GM12878 (cell line): ENCODE results near the gene CLEC16A. TPM values are rescaled to one million over a fixed set of nuclear protein-coding genes. Genes with fewer than 3 reads are reported as not detected.

Source experiments
- ATAC-seq: fragments of 200-7000 bp; cut with Tn5 transposase; 3 replicates; pipeline ENCODE4 v1.9.1; 2020; ENCODE audit warnings: mild to moderate bottlenecking, moderate library complexity
- BruUV-seq: library from RNA; stranded (reverse); fragments of 400-500 nt; replicated peaks from 2 replicates; lab custom pipeline; 2021; lab: Mats Ljungman, UMichigan
- CTCF ChIA-PET: fragments of 300-600 bp; sonication (Branson Sonifier 250); formaldehyde crosslinking; extraction: SDS; loops from one replicate; lab custom pipeline; 2021; ENCODE audit warnings: inconsistent platforms; lab: Yijun Ruan, JAX
- POLR2A ChIA-PET: fragments of 350-600 bp; formaldehyde crosslinking; extraction: SDS; loops from one replicate; lab custom pipeline; 2021; ENCODE audit warnings: inconsistent platforms; lab: Charles Lee
- RAD21 ChIA-PET: fragments of 300-600 bp; sonication (Branson Sonifier 250); formaldehyde crosslinking; loops from one replicate; lab custom pipeline; 2023; ENCODE audit warnings: antibody characterized with exemption; ENCODE audit not compliant: unreplicated experiment; lab: Charles Lee
- SMC1A ChIA-PET: fragments of 300-600 bp; sonication (Branson Sonifier 250); formaldehyde crosslinking; loops from one replicate; lab custom pipeline; 2023; ENCODE audit not compliant: unreplicated experiment, uncharacterized antibody; lab: Charles Lee
- DNase-seq: peaks from one replicate; pipeline ENCODE4 v3.0.0-alpha.2; 2011; ENCODE audit warnings: low read depth, low spot score
- FAIRE-seq: peaks from 3 replicates; lab custom pipeline; 2011; peaks lifted over from hg19 to GRCh38; lab: Jason Lieb, UNC
- H2AFZ ChIP-seq: 2 replicates; pipeline ENCODE4 v1.6.0; 2011; ENCODE audit warnings: low read depth, low read length, control low read depth; ENCODE audit not compliant: control insufficient read depth
- H3K27ac ChIP-seq: 2 replicates; pipeline ENCODE4 v1.5.1; 2011; ENCODE audit warnings: control low read depth; ENCODE audit not compliant: control insufficient read depth, insufficient read depth
- H3K27me3 ChIP-seq, 2 experiments: replicated peaks in 1 of 2; 2 replicates each; pipeline versions ENCODE4 v1.6.0 to v1.6.1; 2011; ENCODE audit warnings: low read length in 1 of 2; ENCODE audit not compliant: control insufficient read depth in 2 of 2, insufficient read depth in 2 of 2
- H3K36me3 ChIP-seq, 2 experiments: 2 replicates each; pipeline ENCODE4 v1.5.1; 2011; ENCODE audit warnings: low read length in 1 of 2; ENCODE audit not compliant: control insufficient read depth in 2 of 2, insufficient read depth in 2 of 2
- H3K4me1 ChIP-seq: 2 replicates; pipeline ENCODE4 v1.6.1; 2011; ENCODE audit warnings: mild to moderate bottlenecking, low read length, moderate library complexity, mixed read lengths; ENCODE audit not compliant: control insufficient read depth, insufficient read depth
- H3K4me2 ChIP-seq: 2 replicates; pipeline ENCODE4 v1.6.0; 2011; ENCODE audit warnings: control low read depth; ENCODE audit not compliant: control insufficient read depth, insufficient read depth
- H3K4me3 ChIP-seq: fragments of 200-600 bp; sonication (generic); 2 replicates; pipeline ENCODE4 v1.5.1; 2016
- H3K79me2 ChIP-seq: 2 replicates; pipeline ENCODE4 v1.6.0; 2011; ENCODE audit warnings: low read length; ENCODE audit not compliant: control insufficient read depth, insufficient read depth
- H3K9ac ChIP-seq: 2 replicates; pipeline ENCODE4 v1.8.0; 2011; ENCODE audit warnings: low read length, control low read depth, mixed read lengths; ENCODE audit not compliant: control insufficient read depth, insufficient read depth
- H3K9me3 ChIP-seq: replicated peaks from 3 replicates; pipeline ENCODE4 v1.5.1; 2011; ENCODE audit warnings: mild to moderate bottlenecking, low read length; ENCODE audit not compliant: control insufficient read depth, insufficient read depth
- H4K20me1 ChIP-seq: 2 replicates; pipeline ENCODE4 v1.6.0; 2011; ENCODE audit not compliant: control insufficient read depth, insufficient read depth
- ASH2L ChIP-seq: fragments of 300-600, 200-600 bp; sonication (generic); IDR thresholded peaks from 2 replicates; pipeline ENCODE4 v1.6.1; 2017; ENCODE audit warnings: low read depth, mild to moderate bottlenecking, borderline replicate concordance
- ATF7 ChIP-seq: fragments of 450-650 bp; IDR thresholded peaks from 2 replicates; pipeline ENCODE4 v1.6.1; 2016; ENCODE audit warnings: low read depth, mild to moderate bottlenecking
- BACH1 ChIP-seq: fragments of 450-650 bp; IDR thresholded peaks from 2 replicates; pipeline ENCODE4 v1.6.1; 2017; ENCODE audit warnings: mild to moderate bottlenecking, borderline replicate concordance
- CHD1 ChIP-seq: IDR thresholded peaks from 2 replicates; pipeline ENCODE4 v1.6.1; 2012; ENCODE audit warnings: low read depth, low read length, improper control_type of control experiment
- KDM1A ChIP-seq: fragments of 200-600 bp; sonication (generic); IDR thresholded peaks from 2 replicates; pipeline ENCODE4 v1.6.1; 2016; ENCODE audit warnings: borderline replicate concordance
- POLR2AphosphoS2 ChIP-seq: IDR thresholded peaks from 2 replicates; pipeline ENCODE4 v1.6.1; 2011; ENCODE audit warnings: low read depth, mild to moderate bottlenecking, low read length, improper control_type of control experiment, moderate library complexity
- RCOR1 ChIP-seq: conservative IDR thresholded peaks from 2 replicates; pipeline ENCODE4 v1.6.1; 2012; ENCODE audit warnings: low read depth, low read length, improper control_type of control experiment
- RELA ChIP-seq: fragments of 450-650 bp; IDR thresholded peaks from 2 replicates; pipeline ENCODE4 v1.8.0; 2014; ENCODE audit warnings: borderline replicate concordance; ENCODE audit not compliant: partially characterized antibody
- SRF ChIP-seq, 2 experiments: IDR thresholded peaks; 2 replicates each; pipeline ENCODE4 v1.6.1; 2011; ENCODE audit warnings: low read depth in 2 of 2, low read length in 2 of 2, mild to moderate bottlenecking in 1 of 2, moderate library complexity in 1 of 2
- STAT3 ChIP-seq: IDR thresholded peaks from 2 replicates; pipeline ENCODE4 v1.6.1; 2011; ENCODE audit warnings: low read depth, low read length, improper control_type of control experiment
- TBL1XR1 ChIP-seq: IDR thresholded peaks from 2 replicates; pipeline ENCODE4 v1.6.1; 2012; ENCODE audit warnings: low read depth, low read length, improper control_type of control experiment
- WRNIP1 ChIP-seq: IDR thresholded peaks from 2 replicates; pipeline ENCODE4 v1.6.1; 2011; ENCODE audit warnings: low read depth, low read length, improper control_type of control experiment, borderline replicate concordance
- ZNF24 ChIP-seq: fragments of 450-650 bp; IDR thresholded peaks from 2 replicates; pipeline ENCODE4 v1.6.1; 2017; ENCODE audit warnings: antibody characterized with exemption, mild to moderate bottlenecking
- ZNF274 ChIP-seq: IDR thresholded peaks from one replicate; pipeline ENCODE4 v1.8.0; 2011; ENCODE audit not compliant: insufficient read length, insufficient read depth
- WGBS: methylation state at CpG from one replicate; pipeline ENCODE4 v1.1.6; 2016; ENCODE audit warnings: low lambda C conversion rate; ENCODE audit not compliant: insufficient replicate concordance, insufficient coverage; ENCODE audit errors: missing lambda C conversion rate; 5-methylcytosine and 5-hydroxymethylcytosine counted together
- in situ Hi-C: fragments of 300-500 bp; cut with MboI; formaldehyde crosslinking; loops from 9 replicates; pipeline ENCODE4 v1.14.3; 2018; ENCODE audit warnings: mixed read lengths
- intact Hi-C: fragments of 100-400 bp; cut with micrococcal nuclease; formaldehyde crosslinking; loops from one replicate; pipeline ENCODE4 v1.14.2; 2022; ENCODE audit not compliant: unreplicated experiment
- polyA plus RNA-seq, 11 experiments: library from polyadenylated mRNA; depleted of rRNA in 4 of 11; unstranded in 6 of 11; stranded (reverse) in 5 of 11; fragments of >200 nt; fragmentation: Nextera tagmentation in 4 of 11; fragmentation: Illumina TruSeq in 1 of 11; extraction: Ambion mirVana in 4 of 11; extraction: Trizol in 1 of 11; gene quantifications; 1 replicate in 1 of 11; 2 replicates in 10 of 11; pipeline versions ENCODE4 v1.2.1 to v1.2.3, GENCODE V29; 2011 to 2016; ENCODE audit warnings: inconsistent platforms in 2 of 11, missing spikeins in 2 of 11, low read depth in 1 of 11
- total RNA-seq, 4 experiments: library from RNA; depleted of rRNA in 3 of 4; stranded (reverse); fragments of >200 nt in 3 of 4; fragmentation: Illumina TruSeq in 1 of 4; extraction: Trizol in 1 of 4; gene quantifications; 2 replicates each; pipeline versions ENCODE4 v1.2.1 to v1.2.3, GENCODE V29; 2013 to 2021
- TF ChIP-seq, protein P1 (sequence below): fragments of 450-650 bp; IDR thresholded peaks from 2 replicates; pipeline ENCODE4 v1.6.1; 2016; ENCODE audit warnings: mild to moderate bottlenecking
- TF ChIP-seq, protein P2 (sequence below): fragments of 450-650 bp; IDR thresholded peaks from 2 replicates; pipeline ENCODE4 v1.6.1; 2018; ENCODE audit warnings: mild to moderate bottlenecking, low read depth, moderate library complexity; ENCODE audit not compliant: partially characterized antibody

The CLEC16A gene
- total and polyA plus RNA-seq, 10 of the 15 experiments (the other 5 are each of a cell fraction or from before 2014, with no cell fraction given): 1.5 to 28.8 (median 19.2) TPM

DNA sequence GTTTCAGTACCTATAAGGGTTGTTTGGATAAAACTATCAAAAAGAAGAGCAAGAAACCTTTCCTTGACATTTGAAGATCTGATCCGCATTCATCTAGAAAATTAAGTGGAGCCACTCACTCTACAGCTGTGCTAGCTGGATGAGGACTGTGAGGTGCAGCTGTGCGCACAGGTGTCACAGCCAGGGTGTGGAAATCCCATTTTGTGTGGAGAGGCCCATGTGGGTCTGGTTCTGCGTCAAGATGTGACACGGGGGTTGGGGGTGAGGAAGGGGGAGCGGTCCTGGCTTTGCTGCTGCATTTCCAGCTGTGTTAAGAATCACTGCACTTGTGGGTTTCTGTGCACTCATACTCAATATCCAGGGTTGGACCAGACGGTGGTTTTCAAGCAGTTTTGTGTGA lies 70.7 kb downstream of the CLEC16A start:
- no peak for DNase-seq
- no peak for ATAC-seq
- Histone ChIP-seq H3K27ac (no peak overlapping the region), H3K4me1 (no peaks in the 10 kb centered on the region), H3K9ac (no peak overlapping the region), H3K27me3 (no peaks in the 10 kb centered on the region), H3K79me2 (no peaks in the 10 kb centered on the region), H3K4me2 (no peak overlapping the region), H3K36me3 (peaks cover 5 to 12% of the 10 kb centered on the region in 2 experiments; a peak in 3 of 4 replicates), H4K20me1 (no peaks in the 10 kb centered on the region), H2AFZ (no peak overlapping the region), H3K9me3 (no peaks in the 10 kb centered on the region), H3K4me3 (no peak overlapping the region)
- RAD21 ChIA-PET: no interaction called here
- BruUV-seq: no TSS peak
- in situ Hi-C loops: no loop called here
- no peak for TF ChIP-seq KDM1A
- POLR2A ChIA-PET: no interaction called here
- FAIRE-seq: no peak
- intact Hi-C loops: no loop called here
- WGBS: 93% methylated on average over 6 of the region's 6 CpGs
- CTCF ChIA-PET: no interaction called here
- SMC1A ChIA-PET: interaction anchor here (0.7 to 1.5 kb wide), 2 partner anchors 8 to 13 kb away, joined by 3 to 5 read pairs; no protein-coding TSS in a partner anchor

DNA sequence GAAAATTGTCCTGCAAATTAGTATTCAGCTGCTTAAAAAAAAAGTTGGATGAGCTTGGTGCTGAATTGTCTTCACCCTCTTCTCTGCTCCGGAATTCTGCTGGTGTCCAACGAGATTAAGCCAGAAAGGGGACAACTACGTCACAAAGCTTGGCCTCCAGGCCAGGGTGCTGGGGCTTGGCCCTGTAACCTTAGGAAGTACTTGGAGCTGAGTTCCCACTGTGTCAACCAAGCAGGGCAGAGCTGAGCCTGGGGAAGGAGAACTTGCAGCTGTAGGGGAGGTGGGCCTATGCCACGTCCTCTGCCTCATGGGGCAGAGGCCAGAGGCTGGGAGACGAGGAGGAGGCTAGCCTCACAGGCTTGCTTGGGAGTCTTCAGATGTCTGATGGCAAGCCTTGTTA lies 71.2 kb downstream of the CLEC16A start:
- Histone ChIP-seq H3K4me1 (no peaks in the 10 kb centered on the region), H3K4me2 (no peak overlapping the region), H3K36me3 (peaks cover 3 to 10% of the 10 kb centered on the region in 2 experiments; a peak in 3 of 4 replicates), H3K9me3 (no peaks in the 10 kb centered on the region), H2AFZ (no peak overlapping the region), H4K20me1 (no peaks in the 10 kb centered on the region), H3K27me3 (no peaks in the 10 kb centered on the region), H3K4me3 (no peak overlapping the region), H3K79me2 (no peaks in the 10 kb centered on the region), H3K9ac (no peak overlapping the region), H3K27ac (no peak overlapping the region)
- SMC1A ChIA-PET: interaction anchor here (0.7 to 1.5 kb wide), 2 partner anchors 8 to 14 kb away, joined by 3 to 5 read pairs; no protein-coding TSS in a partner anchor
- intact Hi-C loops: no loop called here
- 97% methylated on average over 5 of the region's 5 CpGs for WGBS
- POLR2A ChIA-PET: no interaction called here
- RAD21 ChIA-PET: no interaction called here
- in situ Hi-C loops: no loop called here
- ATAC-seq (no peak), FAIRE-seq (no peak), DNase-seq (no peak)
- CTCF ChIA-PET: no interaction called here
- no TSS peak for BruUV-seq
- TF ChIP-seq TBL1XR1: no peak
- TF ChIP-seq ZNF24: no peak
- no peak for TF ChIP-seq STAT3
- TF ChIP-seq WRNIP1: no peak
- no peak for TF ChIP-seq BACH1
- TF ChIP-seq RCOR1: no peak
- no peak for TF ChIP-seq ASH2L
- TF ChIP-seq ATF7: no peak
- TF ChIP-seq, protein P1, sequence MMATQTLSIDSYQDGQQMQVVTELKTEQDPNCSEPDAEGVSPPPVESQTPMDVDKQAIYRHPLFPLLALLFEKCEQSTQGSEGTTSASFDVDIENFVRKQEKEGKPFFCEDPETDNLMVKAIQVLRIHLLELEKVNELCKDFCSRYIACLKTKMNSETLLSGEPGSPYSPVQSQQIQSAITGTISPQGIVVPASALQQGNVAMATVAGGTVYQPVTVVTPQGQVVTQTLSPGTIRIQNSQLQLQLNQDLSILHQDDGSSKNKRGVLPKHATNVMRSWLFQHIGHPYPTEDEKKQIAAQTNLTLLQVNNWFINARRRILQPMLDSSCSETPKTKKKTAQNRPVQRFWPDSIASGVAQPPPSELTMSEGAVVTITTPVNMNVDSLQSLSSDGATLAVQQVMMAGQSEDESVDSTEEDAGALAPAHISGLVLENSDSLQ: no peak
- no peak for TF ChIP-seq SRF (IDR thresholded peaks at IDR 0.05; ENCODE audit: low read depth in 2 of 2, low read length in 2 of 2)
- TF ChIP-seq, protein P2, sequence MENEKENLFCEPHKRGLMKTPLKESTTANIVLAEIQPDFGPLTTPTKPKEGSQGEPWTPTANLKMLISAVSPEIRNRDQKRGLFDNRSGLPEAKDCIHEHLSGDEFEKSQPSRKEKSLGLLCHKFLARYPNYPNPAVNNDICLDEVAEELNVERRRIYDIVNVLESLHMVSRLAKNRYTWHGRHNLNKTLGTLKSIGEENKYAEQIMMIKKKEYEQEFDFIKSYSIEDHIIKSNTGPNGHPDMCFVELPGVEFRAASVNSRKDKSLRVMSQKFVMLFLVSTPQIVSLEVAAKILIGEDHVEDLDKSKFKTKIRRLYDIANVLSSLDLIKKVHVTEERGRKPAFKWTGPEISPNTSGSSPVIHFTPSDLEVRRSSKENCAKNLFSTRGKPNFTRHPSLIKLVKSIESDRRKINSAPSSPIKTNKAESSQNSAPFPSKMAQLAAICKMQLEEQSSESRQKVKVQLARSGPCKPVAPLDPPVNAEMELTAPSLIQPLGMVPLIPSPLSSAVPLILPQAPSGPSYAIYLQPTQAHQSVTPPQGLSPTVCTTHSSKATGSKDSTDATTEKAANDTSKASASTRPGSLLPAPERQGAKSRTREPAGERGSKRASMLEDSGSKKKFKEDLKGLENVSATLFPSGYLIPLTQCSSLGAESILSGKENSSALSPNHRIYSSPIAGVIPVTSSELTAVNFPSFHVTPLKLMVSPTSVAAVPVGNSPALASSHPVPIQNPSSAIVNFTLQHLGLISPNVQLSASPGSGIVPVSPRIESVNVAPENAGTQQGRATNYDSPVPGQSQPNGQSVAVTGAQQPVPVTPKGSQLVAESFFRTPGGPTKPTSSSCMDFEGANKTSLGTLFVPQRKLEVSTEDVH: no peak
- TF ChIP-seq ZNF274: no peak
- TF ChIP-seq RELA: no peak
- no peak for TF ChIP-seq POLR2AphosphoS2
- TF ChIP-seq CHD1: no peak
